ENCODE results near the gene STK33.

STK33 gene

DNA sequence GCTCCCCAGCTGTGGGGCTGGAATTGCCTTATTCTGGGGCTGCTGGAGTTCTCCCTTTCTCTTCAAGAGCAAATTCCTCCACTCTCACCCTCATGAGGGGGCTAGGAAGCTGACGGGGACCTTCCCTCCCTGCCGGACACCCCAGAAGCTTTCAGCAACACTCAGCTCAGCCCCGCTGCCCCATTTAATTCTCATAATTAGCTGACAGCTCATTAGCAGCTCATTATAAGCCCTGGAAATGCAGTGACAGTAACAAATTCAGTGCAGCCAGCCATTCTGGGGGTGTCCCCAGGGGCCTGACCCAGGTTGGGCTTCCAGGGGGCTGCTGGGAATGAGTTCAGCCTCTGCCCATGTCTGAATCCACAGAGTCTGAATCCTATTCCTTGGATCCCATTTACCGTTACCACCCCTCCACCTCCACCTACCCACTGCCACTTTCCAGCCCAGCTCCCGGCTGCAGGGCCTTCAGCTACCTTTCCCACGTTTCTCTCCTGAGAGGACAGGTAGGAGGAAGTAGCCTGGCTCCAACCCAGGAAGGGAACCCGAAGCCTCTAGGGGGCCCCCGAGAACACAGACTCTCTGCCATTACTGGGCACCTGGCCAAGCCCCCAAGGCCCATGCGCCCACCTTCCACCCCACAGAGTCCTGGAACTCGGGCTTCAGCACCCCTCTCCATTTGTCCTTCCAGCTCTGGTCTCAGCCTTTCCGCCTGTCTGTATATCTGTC lies 228.6 kb downstream of the STK33 start:
- in situ Hi-C loops (cut with MboI; ENCODE audit: low pct_unique_long_range_greater_than_20kb, low sequenced_read_pairs): no loop called here
- DNase-seq: no peak

- in situ Hi-C loops (cut with MboI; ENCODE audit: low pct_unique_long_range_greater_than_20kb, low sequenced_read_pairs): no loop called here
- DNase-seq: no peak
Observed at GRCh38 chr11:8363921-8364320, 230.1 kb downstream of the STK33 start.

GRCh38 chr11:8362899-8363298 lies 231.1 kb downstream of the STK33 start:
- in situ Hi-C loops (cut with MboI; ENCODE audit: low pct_unique_long_range_greater_than_20kb, low sequenced_read_pairs): no loop called here
- DNase-seq: no peak

DNA sequence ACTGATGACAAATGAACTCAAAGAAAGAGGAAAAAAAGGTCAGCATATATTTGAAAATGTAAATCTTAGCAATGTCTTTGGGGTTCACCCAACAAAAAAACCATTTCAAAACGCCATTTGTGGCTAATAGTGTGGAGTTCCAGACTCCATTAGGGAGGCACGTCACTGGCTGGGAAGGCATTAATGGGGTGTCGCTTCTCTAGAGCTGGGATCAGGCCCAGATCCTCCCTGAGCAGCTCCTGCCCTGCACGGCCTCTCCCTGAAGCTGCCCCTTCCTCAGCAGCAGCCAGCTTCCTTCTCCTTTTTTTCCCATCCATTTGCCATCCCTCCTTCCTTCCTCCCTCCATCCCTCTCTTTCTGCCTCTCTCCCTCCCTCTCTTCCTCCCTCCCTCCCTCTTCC lies 231.5 kb downstream of the STK33 start:
- DNase-seq: no peak
- in situ Hi-C loops (cut with MboI; ENCODE audit: low pct_unique_long_range_greater_than_20kb, low sequenced_read_pairs): no loop called here

- no peak for DNase-seq
- in situ Hi-C loops (cut with MboI; ENCODE audit: low pct_unique_long_range_greater_than_20kb, low sequenced_read_pairs): no loop called here
Observed at GRCh38 chr11:8361664-8362210, 232.3 kb downstream of the STK33 start.

DNA sequence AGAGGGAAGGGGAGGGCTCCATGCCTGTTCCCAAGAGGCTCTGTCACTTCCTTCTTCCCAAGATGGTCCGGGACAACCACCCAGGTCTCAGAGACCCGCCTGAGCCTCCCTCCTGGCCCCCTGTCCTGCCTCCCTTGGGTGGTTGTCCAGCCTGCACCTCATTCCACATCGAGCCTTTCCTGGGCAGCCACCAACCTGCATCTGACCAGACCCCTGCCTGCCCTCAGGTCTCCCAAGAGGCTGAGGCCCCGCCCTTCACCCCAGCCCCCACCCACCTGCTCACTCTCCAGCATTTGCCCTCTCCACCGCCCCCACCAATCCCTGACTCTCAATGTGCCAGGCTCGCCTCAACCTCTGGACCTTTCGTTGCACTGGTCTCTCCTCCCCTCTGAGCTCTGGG lies 232.8 kb downstream of the STK33 start:
- no peak for DNase-seq
- in situ Hi-C loops (cut with MboI; ENCODE audit: low pct_unique_long_range_greater_than_20kb, low sequenced_read_pairs): no loop called here

DNA sequence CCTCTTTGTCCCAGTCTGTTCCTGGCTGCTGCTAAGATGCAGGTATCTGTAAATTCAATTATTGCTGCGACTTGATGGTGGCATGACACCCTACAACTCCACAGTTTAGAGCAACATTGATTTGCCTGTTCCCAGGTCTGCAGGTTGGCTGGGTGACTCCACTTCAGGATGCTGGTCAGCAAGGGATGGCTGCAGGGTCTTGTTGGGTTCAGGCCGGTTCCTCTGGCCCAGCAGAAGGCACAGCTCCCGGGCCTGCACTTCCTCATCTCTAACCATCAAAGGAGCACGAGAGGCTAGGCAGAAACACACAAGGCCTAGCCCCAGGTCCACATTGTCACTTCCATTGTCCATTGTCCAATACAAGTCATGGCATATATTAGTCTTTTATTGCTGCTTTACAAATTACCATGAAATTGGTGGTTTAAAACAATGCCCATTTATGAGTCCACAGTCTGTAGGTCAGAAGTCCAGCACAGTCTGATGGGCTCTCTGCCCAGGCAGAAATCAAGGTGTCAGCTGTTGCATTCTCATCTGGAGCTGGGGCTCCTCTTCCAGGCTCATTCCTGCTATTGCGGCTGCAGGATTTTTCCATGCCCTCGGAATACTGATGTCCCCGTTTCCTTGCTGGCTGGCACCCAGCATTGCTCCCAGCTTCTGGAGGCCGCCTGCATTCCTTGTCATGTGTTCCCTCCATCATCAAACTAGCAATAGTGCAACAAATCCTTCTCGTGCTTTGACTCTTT lies 233.8 kb downstream of the STK33 start:
- in situ Hi-C loops (cut with MboI; ENCODE audit: low pct_unique_long_range_greater_than_20kb, low sequenced_read_pairs): no loop called here
- no peak for DNase-seq

DNA sequence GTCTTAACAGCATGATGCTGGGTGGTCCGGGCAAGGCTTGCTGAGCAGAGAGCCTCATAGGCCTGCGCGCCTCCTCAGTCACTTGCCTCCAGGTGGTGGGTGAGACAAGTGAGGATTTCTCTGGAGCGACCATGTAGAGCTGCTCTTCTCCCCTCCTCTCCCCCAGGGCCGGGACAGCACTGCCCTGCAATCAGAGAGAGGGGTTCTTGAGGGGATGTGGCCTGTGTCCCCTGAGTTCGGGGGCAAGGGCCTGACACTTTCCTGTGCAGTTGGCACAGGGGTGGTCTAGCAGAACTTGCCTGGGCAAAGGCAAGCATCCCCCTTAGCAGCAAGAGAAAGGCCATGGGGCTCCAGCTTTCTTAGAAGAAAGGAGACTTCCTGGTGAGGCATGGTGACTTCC lies 234.5 kb downstream of the STK33 start:
- in situ Hi-C loops (cut with MboI; ENCODE audit: low pct_unique_long_range_greater_than_20kb, low sequenced_read_pairs): no loop called here
- DNase-seq: no peak

GRCh38 chr11:8357891-8358566 lies 236.0 kb downstream of the STK33 start:
- DNase-seq: no peak
- in situ Hi-C loops (cut with MboI; ENCODE audit: low pct_unique_long_range_greater_than_20kb, low sequenced_read_pairs): no loop called here

DNA sequence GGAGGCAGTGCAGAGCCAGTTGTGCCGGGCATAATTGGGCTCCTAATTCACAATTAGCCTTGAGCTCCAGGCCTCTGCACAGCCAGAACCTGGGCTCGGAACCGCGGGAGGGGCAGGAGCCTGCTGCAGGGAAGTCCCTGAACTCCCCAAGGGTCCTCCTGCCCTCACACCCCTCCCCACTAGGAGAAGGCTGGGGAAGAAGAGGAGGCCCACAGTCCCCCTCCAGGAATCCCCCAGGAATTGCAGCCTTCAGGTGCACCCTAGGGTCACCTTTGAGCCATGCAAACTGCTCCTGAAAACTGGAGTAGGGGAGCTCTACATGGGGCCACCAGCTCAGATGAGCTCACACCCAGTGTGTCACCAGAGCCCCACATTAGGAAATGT lies 236.5 kb downstream of the STK33 start:
- no peak for DNase-seq
- in situ Hi-C loops (cut with MboI; ENCODE audit: low pct_unique_long_range_greater_than_20kb, low sequenced_read_pairs): no loop called here

DNA sequence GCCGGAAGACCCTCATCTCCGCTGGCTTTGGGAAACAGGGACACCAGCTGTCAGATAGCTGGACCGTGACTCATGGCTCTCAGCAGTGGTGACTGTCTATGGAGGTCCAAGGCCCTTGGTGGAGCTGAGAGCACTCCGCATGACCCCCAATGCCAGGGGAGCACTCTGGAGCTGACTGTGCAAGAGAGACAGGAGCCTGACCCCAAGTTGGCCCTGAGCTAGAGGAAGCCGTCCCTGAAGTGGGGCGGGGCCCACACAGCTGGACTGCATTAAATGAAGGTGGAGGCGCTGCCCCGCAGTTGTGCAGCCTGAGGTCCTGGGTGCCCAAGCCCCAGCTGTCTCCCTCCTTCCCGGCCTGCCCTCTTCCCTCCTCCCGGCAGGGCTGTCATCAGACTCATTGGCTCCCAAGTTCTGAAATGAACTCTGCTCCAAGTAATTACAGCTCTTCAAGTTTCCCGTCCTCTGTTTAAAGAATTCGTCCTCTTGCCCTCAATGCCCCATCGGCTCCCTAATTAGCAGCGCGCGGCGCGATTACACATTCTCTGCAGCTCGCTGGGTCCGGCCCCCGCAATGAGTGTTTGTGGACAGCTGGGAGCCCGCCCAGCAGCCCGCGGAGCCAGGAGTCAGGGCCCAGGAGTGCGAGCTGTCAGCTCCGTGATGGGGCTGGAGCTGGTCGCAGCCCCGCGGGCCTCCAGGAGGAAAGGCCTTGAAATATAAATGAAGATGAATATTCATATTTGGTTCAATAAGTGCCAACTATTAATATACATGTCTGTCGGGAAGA lies 237.1 kb downstream of the STK33 start:
- no peak for DNase-seq
- in situ Hi-C loops (cut with MboI; ENCODE audit: low pct_unique_long_range_greater_than_20kb, low sequenced_read_pairs): no loop called here

- DNase-seq: no peak
- in situ Hi-C loops (cut with MboI; ENCODE audit: low pct_unique_long_range_greater_than_20kb, low sequenced_read_pairs): no loop called here
Observed at GRCh38 chr11:8356216-8356615, 237.8 kb downstream of the STK33 start.

GRCh38 chr11:8355416-8355742 lies 238.6 kb downstream of the STK33 start:
- in situ Hi-C loops (cut with MboI; ENCODE audit: low pct_unique_long_range_greater_than_20kb, low sequenced_read_pairs): no loop called here
- DNase-seq: no peak

DNA sequence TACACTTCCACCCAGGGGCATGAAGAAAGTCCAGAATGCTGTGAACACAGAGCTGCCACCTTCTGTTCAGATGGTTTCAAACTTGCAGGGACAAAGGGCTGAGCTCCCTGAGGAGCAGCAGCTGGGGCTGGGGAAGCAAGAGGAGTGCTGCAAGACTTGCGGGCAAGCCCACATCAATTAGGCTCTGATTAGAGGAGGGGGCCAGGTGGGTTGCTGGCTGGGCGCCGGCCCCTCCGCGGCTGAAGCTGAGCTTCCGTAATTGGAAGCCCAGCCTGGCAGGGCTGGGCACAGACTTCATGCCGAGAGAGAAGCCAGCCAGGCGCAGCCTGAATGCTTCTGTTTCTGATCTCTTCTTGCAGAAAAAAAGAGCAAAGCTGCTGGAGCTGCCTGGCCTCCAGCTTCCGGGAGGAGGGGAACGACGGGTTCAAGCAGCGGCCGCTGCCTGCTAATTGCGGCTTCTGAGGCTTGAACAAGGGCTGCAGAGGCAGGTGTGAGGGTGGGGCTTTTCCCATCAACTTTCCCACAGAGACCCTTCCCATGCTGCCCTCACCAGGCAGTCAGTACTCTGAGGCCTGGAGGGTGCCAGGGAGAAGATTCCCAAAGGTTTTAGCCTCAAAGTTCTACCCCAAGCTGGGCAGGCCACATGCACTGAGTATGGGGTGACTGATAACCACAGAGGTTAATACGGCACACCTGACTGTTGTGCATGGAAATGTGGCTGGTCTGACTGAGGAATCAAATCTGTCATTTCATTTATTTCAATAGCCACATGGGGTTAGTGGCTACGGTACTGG lies 239.2 kb downstream of the STK33 start:
- no peak for DNase-seq
- in situ Hi-C loops (cut with MboI; ENCODE audit: low pct_unique_long_range_greater_than_20kb, low sequenced_read_pairs): no loop called here

GRCh38 chr11:8352876-8353505 lies 241.0 kb downstream of the STK33 start:
- DNase-seq: no peak
- in situ Hi-C loops (cut with MboI; ENCODE audit: low pct_unique_long_range_greater_than_20kb, low sequenced_read_pairs): no loop called here

DNA sequence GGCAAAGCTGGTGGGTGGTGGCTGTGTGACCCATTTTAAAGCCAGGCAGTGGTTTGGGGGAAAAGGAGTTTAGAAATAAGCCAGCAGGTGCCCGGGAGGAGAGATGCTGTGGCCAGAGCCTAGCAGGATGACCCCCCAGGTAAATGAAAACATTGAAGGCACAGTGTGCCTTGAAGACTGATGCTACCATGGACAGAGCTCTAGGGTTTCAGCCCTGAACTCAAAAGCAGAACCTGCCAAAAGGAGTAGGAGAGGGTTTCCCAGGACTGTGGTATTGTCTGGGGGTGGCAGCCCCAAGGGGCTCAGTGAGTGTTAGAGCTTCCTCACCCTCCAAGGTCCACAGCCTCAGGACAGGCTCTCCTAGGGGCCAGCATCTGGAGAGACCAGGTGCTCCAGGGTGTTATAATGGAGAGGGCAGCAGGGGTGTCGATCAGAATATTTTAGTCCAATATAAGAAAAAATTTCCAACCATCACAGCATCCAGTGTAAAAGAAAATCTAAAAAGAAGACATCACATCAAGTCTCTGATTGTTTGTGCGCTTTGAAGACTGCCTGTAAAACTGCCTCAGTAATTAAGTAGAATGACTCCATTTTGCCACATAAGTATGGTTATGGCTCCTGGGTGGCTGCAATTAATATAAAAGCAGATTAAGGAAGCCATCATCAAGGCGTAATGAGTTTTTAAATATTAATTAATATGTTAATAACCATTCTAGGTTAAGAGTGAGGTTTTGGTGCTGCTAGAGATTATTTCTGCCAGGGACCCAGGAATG lies 241.7 kb downstream of the STK33 start:
- no peak for DNase-seq

GRCh38 chr11:8351223-8351622 lies 242.8 kb downstream of the STK33 start:
- no peak for DNase-seq
- in situ Hi-C loops (cut with MboI; ENCODE audit: low pct_unique_long_range_greater_than_20kb, low sequenced_read_pairs): no loop called here

More for the DNA sequence above, 241.7 kb downstream of the STK33 start:
- in situ Hi-C loops (cut with MboI; ENCODE audit: low pct_unique_long_range_greater_than_20kb, low sequenced_read_pairs): no loop called here

GRCh38 chr11:8347978-8348377 lies 246.1 kb downstream of the STK33 start:
- in situ Hi-C loops (cut with MboI; ENCODE audit: low pct_unique_long_range_greater_than_20kb, low sequenced_read_pairs): no loop called here
- no peak for DNase-seq

Measured in KBM-7 (cell line).